Heart left ventricle (tissue), 16 donors: ENCODE measurements around the gene LMX1A. TPM values are rescaled to one million over a fixed set of nuclear protein-coding genes. Genes with fewer than 3 reads are reported as not detected.

Source experiments
- ATAC-seq, 4 donors: fragments of 200-7000 bp; cut with Tn5 transposase; one replicate each; pipeline ENCODE4 v1.9.1; 2020 to 2022; ENCODE audit warnings: moderate library complexity in 4 of 4, mild to moderate bottlenecking in 3 of 4, moderate number of reproducible peaks in 1 of 4
- DNase-seq, 5 donors: peaks; one replicate each; pipeline ENCODE4 v3.0.0-alpha.2; 2020
- H3K27ac ChIP-seq, 12 donors: fragments of 200-600 bp; sonication (generic) in 4 of 12; one replicate each; pipeline versions ENCODE4 v1.5.0 to v1.8.0; 2016 to 2022; ENCODE audit warnings: mild to moderate bottlenecking in 2 of 12
- H3K27me3 ChIP-seq, 9 donors: fragments of 200-600 bp; sonication (generic) in 2 of 9; one replicate each; pipeline versions ENCODE4 v1.5.1 to v1.8.0; 2016 to 2022; ENCODE audit warnings: mild to moderate bottlenecking in 3 of 9
- H3K36me3 ChIP-seq, 9 donors: fragments of 200-600 bp; sonication (generic) in 2 of 9; one replicate each; pipeline versions ENCODE4 v1.5.0 to v1.8.0; 2018 to 2022; ENCODE audit warnings: mild to moderate bottlenecking in 2 of 9
- H3K4me1 ChIP-seq, 12 donors: fragments of 200-600 bp; sonication (generic) in 4 of 12; one replicate each; pipeline versions ENCODE4 v1.5.0 to v1.8.0; 2016 to 2022; ENCODE audit warnings: mild to moderate bottlenecking in 3 of 12
- H3K4me3 ChIP-seq, 12 donors: fragments of 200-600 bp; sonication (generic) in 4 of 12; one replicate each; pipeline versions ENCODE4 v1.5.0 to v1.8.0; 2017 to 2022; ENCODE audit warnings: mild to moderate bottlenecking in 9 of 12, moderate library complexity in 4 of 12
- H3K9me3 ChIP-seq, 12 donors: fragments of 200-600 bp; sonication (generic) in 4 of 12; one replicate each; pipeline versions ENCODE4 v1.5.0 to v1.8.0; 2016 to 2022; ENCODE audit warnings: mild to moderate bottlenecking in 1 of 12
- CTCF ChIP-seq, 12 donors: fragments of 200-600 bp; sonication (generic) in 4 of 12; IDR thresholded peaks; one replicate each; pipeline versions ENCODE4 v1.5.0 to v1.8.0; 2018 to 2022; ENCODE audit warnings: antibody characterized with exemption in 12 of 12, mild to moderate bottlenecking in 5 of 12
- POLR2A ChIP-seq, 2 donors: fragments of 450-650 bp; IDR thresholded peaks; one replicate each; pipeline ENCODE4 v1.6.1; 2017; ENCODE audit warnings: antibody characterized with exemption in 2 of 2, mild to moderate bottlenecking in 2 of 2, moderate library complexity in 2 of 2
- WGBS, 4 donors: extraction: QIAGEN DNeasy Blood & Tissue Kit in 2 of 4; methylation state at CpG; one replicate each; pipeline versions ENCODE4 v1.1.5 to v1.1.7; 2013 to 2018; 5-methylcytosine and 5-hydroxymethylcytosine counted together
- intact Hi-C, 10 donors: fragments of 100-400 bp; cut with DNase I; formaldehyde crosslinking; loops; one replicate each; pipeline versions ENCODE4 v1.11.1 to v1.14.2; 2022
- polyA plus RNA-seq, 2 donors: library from polyadenylated mRNA; stranded (reverse); fragments of 200-250 nt; gene quantifications; one replicate each; pipeline ENCODE4 v1.2.3, GENCODE V29; 2013
- total RNA-seq, 9 donors: library from RNA; depleted of rRNA in 2 of 9; stranded (reverse); fragments of >200 nt in 2 of 9; fragmentation: NEBNext Ultra II Directional in 3 of 9; extraction: Animal tissue kit (Norgen Biotek cat#: 25700) in 3 of 9; gene quantifications; one replicate each; pipeline versions ENCODE4 v1.1.0 to v1.2.4, GENCODE V29; 2016 to 2023
- donor health status: ischemic (EF 13 %, LVEDD 7.1; RV severe dilation, severe dysfunction).
- donor health status: healthy with polysubstance abuse.
- donor health status: DM: no; HTN: yes; CAD: no.
- donor health status: DM: no; HTN: no; CAD: no.
- donor health status: ischemic (EF 25% LVEDD 6.9; RV normal size, moderate dysfunction).
- donor health status: ischemic (EF 25% LVEDD 5.7; RV mildly dilated, moderate dysfunction).
- donor health status: healthy.
- donor health status: DM: yes; HTN: yes; CAD: no.
- donor health status: ischemic (EF 35%, LVEDD 5.7; RV mildly dilated, moderate dysfunction).
- donor health status: nonischemic (EF 11% LVEDD 7.7; RV severe dilation, severe dysfunction).
- donor health status: DM: yes; HTN: yes; CAD: no.
- donor health status: PGD.
- donor health status: ischemic (EF 29% LVEDD 5.4; RV normal size, mild dysfunction).
- donor health status: nonischemic (EF 23%, LVEDD 6.1; RV moderate dilation, normal function).

LMX1A gene
- total and polyA plus RNA-seq, 11 donors, result 0.03 to 0.37 (median 0.14) TPM; not detected in 5

GRCh38 chr1:165287781-165288180 lies 68.7 kb downstream of the LMX1A start:
- H3K27me3 ChIP-seq, result peaks cover 0 to 52% (median 9%) of the 10 kb centered on the region in 9 donors
- WGBS, 4 donors, result 77 to 78% (median 77%) methylated on average over 4 of the region's 4 CpGs
- ATAC-seq (no peak), DNase-seq (no peak)
- no peak overlapping the region for H3K4me3 ChIP-seq
- TF ChIP-seq CTCF (IDR thresholded peaks at IDR 0.05) (no peak), POLR2A (IDR thresholded peaks at IDR 0.05) (no peak)
- no peaks in the 10 kb centered on the region for H3K4me1 ChIP-seq
- no peak overlapping the region for H3K27ac ChIP-seq
- intact Hi-C loops, result no loop called here
- H3K36me3 ChIP-seq, result no peaks in the 10 kb centered on the region
- no peaks in the 10 kb centered on the region for H3K9me3 ChIP-seq

GRCh38 chr1:165287329-165287728 lies 69.2 kb downstream of the LMX1A start:
- intact Hi-C loops, result no loop called here
- Histone ChIP-seq H3K9me3 (no peaks in the 10 kb centered on the region), H3K4me1 (no peaks in the 10 kb centered on the region), H3K27me3 (peaks cover 0 to 56% (median 9%) of the 10 kb centered on the region in 9 donors), H3K36me3 (no peaks in the 10 kb centered on the region), H3K27ac (no peak overlapping the region), H3K4me3 (no peak overlapping the region)
- no peak for DNase-seq
- no peak for TF ChIP-seq POLR2A (IDR thresholded peaks at IDR 0.05)
- no peak for TF ChIP-seq CTCF (IDR thresholded peaks at IDR 0.05)
- no peak for ATAC-seq
- 85 to 90% (median 87%) methylated on average over 3 of the region's 3 CpGs for WGBS, 4 donors

GRCh38 chr1:165284454-165284853 lies 72.1 kb downstream of the LMX1A start:
- TF ChIP-seq CTCF (IDR thresholded peaks at IDR 0.05) (no peak), POLR2A (IDR thresholded peaks at IDR 0.05) (no peak)
- Histone ChIP-seq H3K36me3 (no peaks in the 10 kb centered on the region), H3K27me3 (peaks cover 0 to 63% (median 9%) of the 10 kb centered on the region in 9 donors), H3K9me3 (no peaks in the 10 kb centered on the region), H3K4me3 (no peak overlapping the region), H3K27ac (no peak overlapping the region), H3K4me1 (no peaks in the 10 kb centered on the region)
- intact Hi-C loops, result no loop called here
- DNase-seq (no peak), ATAC-seq (no peak)
- WGBS, 4 donors, result 72 to 82% (median 76%) methylated on average over 10 of the region's 10 CpGs

GRCh38 chr1:165281207-165281901 lies 75.2 kb downstream of the LMX1A start:
- Histone ChIP-seq H3K4me1 (no peaks in the 10 kb centered on the region), H3K27ac (no peak overlapping the region), H3K27me3 (peaks cover 0 to 45% (median 9%) of the 10 kb centered on the region in 9 donors), H3K9me3 (no peaks in the 10 kb centered on the region), H3K36me3 (no peaks in the 10 kb centered on the region), H3K4me3 (no peak overlapping the region)
- 70 to 84% (median 73%) methylated on average over 3 of the region's 3 CpGs for WGBS, 4 donors
- intact Hi-C loops, result no loop called here
- ATAC-seq (no peak), DNase-seq (no peak)
- TF ChIP-seq CTCF (IDR thresholded peaks at IDR 0.05) (no peak), POLR2A (IDR thresholded peaks at IDR 0.05) (no peak)
